ENCODE measurements around the gene MAPK1.

GRCh38 chr22:21850660-21851059 lies 16.8 kb downstream of the MAPK1 start:
- TF ChIP-seq CTCF (conservative IDR thresholded peaks at IDR 0.05; ENCODE audit: low read depth, low read length) (no peak), EZH2 (IDR thresholded peaks at IDR 0.05; ENCODE audit: borderline replicate concordance, low read depth, low read length, poor library complexity, severe bottlenecking) (no peak)
